ENCODE results near the gene ATP6V0A1.

DNA sequence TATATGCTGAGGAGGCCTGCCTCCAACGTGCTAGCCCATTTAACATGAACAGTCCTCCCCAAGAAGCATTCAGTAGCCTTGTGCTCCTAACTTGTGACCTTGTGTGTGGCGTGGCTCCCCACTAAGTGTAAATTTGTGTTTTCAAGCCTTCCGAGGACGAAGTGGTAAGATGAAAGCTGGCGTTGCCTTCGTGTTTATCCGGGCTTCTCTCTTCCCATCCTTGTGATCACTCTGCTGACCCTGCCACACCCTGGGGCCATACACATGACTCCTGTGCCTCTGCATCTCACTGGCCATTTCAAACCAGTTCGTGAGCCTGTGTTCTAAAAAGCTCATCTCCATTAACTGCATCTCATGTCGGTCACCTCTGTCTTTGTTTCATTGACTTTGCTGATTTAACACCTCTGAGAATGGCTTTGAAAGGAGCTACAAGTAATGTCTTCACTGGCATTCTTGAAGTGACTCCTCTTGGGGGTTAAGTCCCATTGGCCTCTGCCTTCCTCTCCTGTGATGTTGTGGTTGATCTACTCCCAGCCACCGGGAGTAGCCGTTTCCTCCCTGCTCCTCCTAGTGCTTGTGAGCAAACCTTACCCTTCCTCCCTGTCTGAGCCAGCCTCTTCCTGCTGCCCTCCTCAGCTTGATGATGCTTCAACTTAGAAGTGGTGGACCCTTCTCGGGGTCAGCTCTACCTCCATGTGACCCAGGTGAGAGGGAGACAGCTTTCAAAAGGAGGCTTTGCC lies 49.9 kb downstream of the ATP6V0A1 start:
- TF ChIP-seq POLR2AphosphoS5 (IDR thresholded peaks at IDR 0.05; ENCODE audit: low read depth): no peak
- TF ChIP-seq, protein P1, sequence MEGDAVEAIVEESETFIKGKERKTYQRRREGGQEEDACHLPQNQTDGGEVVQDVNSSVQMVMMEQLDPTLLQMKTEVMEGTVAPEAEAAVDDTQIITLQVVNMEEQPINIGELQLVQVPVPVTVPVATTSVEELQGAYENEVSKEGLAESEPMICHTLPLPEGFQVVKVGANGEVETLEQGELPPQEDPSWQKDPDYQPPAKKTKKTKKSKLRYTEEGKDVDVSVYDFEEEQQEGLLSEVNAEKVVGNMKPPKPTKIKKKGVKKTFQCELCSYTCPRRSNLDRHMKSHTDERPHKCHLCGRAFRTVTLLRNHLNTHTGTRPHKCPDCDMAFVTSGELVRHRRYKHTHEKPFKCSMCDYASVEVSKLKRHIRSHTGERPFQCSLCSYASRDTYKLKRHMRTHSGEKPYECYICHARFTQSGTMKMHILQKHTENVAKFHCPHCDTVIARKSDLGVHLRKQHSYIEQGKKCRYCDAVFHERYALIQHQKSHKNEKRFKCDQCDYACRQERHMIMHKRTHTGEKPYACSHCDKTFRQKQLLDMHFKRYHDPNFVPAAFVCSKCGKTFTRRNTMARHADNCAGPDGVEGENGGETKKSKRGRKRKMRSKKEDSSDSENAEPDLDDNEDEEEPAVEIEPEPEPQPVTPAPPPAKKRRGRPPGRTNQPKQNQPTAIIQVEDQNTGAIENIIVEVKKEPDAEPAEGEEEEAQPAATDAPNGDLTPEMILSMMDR (IDR thresholded peaks at IDR 0.05; ENCODE audit: insufficient read depth, low read length): no peak
